Measurements from ENCODE around the gene TBC1D2.

Gene TBC1D2

GRCh38 chr9:98241357-98242300 is 13.8 kb downstream of the TBC1D2 start:
- TF ChIP-seq POLR2AphosphoS5 (IDR thresholded peaks at IDR 0.05; ENCODE audit: low read depth) (no peak), CTCF (IDR thresholded peaks at IDR 0.05; ENCODE audit: insufficient read depth, low read length) (no peak), SPI1 (IDR thresholded peaks at IDR 0.05; ENCODE audit: borderline replicate concordance, low read depth) (peak; percentile 59; the same call in 1 of the 2 replicates), REST (IDR thresholded peaks at IDR 0.05; ENCODE audit: insufficient replicate concordance, low read depth) (no peak), GABPA (IDR thresholded peaks at IDR 0.05; ENCODE audit: low read depth) (no peak)
- H3K27ac ChIP-seq (replicated peaks) = peak overlapping the region; percentile 55
- no peaks in the 10 kb centered on the region for H3K27me3 ChIP-seq (ENCODE audit: insufficient read depth, poor library complexity, severe bottlenecking)
- no peak overlapping the region for H3K4me3 ChIP-seq (replicated peaks; ENCODE audit: insufficient read depth, low read length)
- peak in 1 of 2 experiments; percentile 60 for DNase-seq (ENCODE audit: low read depth in 1 of 2, low spot score in 1 of 2)

- Histone ChIP-seq H3K27me3 (ENCODE audit: insufficient read depth, poor library complexity, severe bottlenecking) (no peaks in the 10 kb centered on the region), H3K27ac (replicated peaks) (no peak overlapping the region), H3K4me3 (replicated peaks; ENCODE audit: insufficient read depth, low read length) (no peak overlapping the region)
- no peak for TF ChIP-seq POLR2AphosphoS5 (IDR thresholded peaks at IDR 0.05; ENCODE audit: low read depth)
- no peak for TF ChIP-seq CTCF (IDR thresholded peaks at IDR 0.05; ENCODE audit: insufficient read depth, low read length)
- TF ChIP-seq SPI1 (IDR thresholded peaks at IDR 0.05; ENCODE audit: borderline replicate concordance, low read depth) = no peak
- no peak for TF ChIP-seq GABPA (IDR thresholded peaks at IDR 0.05; ENCODE audit: low read depth)
- DNase-seq (ENCODE audit: low read depth in 1 of 2, low spot score in 1 of 2) = peak in 1 of 2 experiments; percentile 68
These were observed 15.0 kb downstream of the TBC1D2 start for GRCh38 chr9:98240475-98240874.

GRCh38 chr9:98236901-98237487 is 18.5 kb downstream of the TBC1D2 start:
- TF ChIP-seq CTCF (IDR thresholded peaks at IDR 0.05; ENCODE audit: insufficient read depth, low read length) (no peak), POLR2AphosphoS5 (IDR thresholded peaks at IDR 0.05; ENCODE audit: low read depth) (no peak), REST (IDR thresholded peaks at IDR 0.05; ENCODE audit: insufficient replicate concordance, low read depth) (no peak), SPI1 (IDR thresholded peaks at IDR 0.05; ENCODE audit: borderline replicate concordance, low read depth) (no peak), GABPA (IDR thresholded peaks at IDR 0.05; ENCODE audit: low read depth) (no peak)
- Histone ChIP-seq H3K4me3 (replicated peaks; ENCODE audit: insufficient read depth, low read length) (no peak overlapping the region), H3K27me3 (ENCODE audit: insufficient read depth, poor library complexity, severe bottlenecking) (no peaks in the 10 kb centered on the region), H3K27ac (replicated peaks) (no peak overlapping the region; the same call in 1 of the 2 replicates)
- peak in 1 of 2 experiments; percentile 77 for DNase-seq (ENCODE audit: low read depth in 1 of 2, low spot score in 1 of 2)

All from HL-60 (cell line).